GM23248 (cell line): ENCODE data around the gene ETV6.

Experiments
- EZH2 ChIP-seq: fragments of 200-600 bp; sonication (generic); IDR thresholded peaks from 2 replicates; pipeline ENCODE4 v1.6.1; 2018; ENCODE audit warnings: antibody characterized with exemption, mild to moderate bottlenecking; ENCODE audit not compliant: insufficient read depth, poor library complexity, severe bottlenecking
- EZH2phosphoT487 ChIP-seq: fragments of 200-600 bp; sonication (generic); IDR thresholded peaks from 2 replicates; pipeline ENCODE4 v1.6.1; 2018; ENCODE audit warnings: antibody characterized with exemption, moderate library complexity, mild to moderate bottlenecking, low read depth; ENCODE audit not compliant: insufficient read depth

DNA sequence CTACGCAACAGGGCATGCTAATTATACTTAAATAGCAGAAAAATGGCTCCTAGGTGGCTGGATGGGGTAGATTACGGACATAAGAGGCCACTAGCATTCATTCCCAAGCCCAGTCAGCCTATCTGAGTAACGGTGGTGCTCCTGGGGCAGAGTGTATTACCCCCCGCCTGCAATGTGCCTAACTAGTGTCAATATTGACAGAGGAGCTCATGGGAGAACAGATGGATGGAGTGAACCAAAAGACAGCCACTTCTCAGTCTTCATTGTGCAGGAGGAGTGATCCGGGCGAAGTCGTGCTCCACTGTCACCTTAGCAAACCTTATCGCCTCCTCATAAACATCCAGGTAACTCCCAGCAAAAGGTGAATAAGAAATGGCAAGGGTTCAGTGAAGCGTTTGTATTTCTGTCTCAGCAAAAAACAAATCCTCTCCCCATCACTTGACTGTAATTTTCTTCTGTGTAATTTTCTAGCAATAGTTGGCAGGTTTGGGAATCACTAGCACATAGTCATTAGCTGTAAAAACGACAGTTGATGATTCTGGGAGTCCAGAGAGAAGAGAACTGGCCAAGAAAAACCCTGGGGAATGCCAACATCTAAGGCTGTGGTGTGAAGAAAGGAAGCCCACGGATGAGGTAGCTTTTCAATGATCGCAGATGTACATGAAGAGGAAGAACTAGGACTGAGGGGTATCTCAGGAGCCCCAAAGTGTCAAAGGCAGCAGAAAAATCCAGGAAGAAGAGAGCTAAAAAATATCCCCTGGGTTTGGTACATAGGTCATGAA is 294.6 kb downstream of the ETV6 start:
- TF ChIP-seq EZH2 (no peak), EZH2phosphoT487 (no peak)
